Neural cell (in vitro differentiated cells): Measurements from ENCODE around the gene ATE1.

Source experiments
- EP300 ChIP-seq: fragments of 450-650 bp; conservative IDR thresholded peaks from 2 replicates; pipeline ENCODE4 v1.6.1; 2014; ENCODE audit warnings: antibody characterized with exemption, mild to moderate bottlenecking, moderate library complexity; ENCODE audit not compliant: poor library complexity, severe bottlenecking
- EZH2 ChIP-seq: fragments of 200-600, 300-800 bp; shearing (Covaris generic), sonication (generic); IDR thresholded peaks from 2 replicates; pipeline ENCODE4 v1.6.1; 2014; ENCODE audit warnings: antibody characterized with exemption, low read length, borderline replicate concordance, mild to moderate bottlenecking; ENCODE audit not compliant: insufficient read depth, poor library complexity, severe bottlenecking
- MXI1 ChIP-seq: fragments of 450-650 bp; conservative IDR thresholded peaks from 2 replicates; pipeline ENCODE4 v1.6.1; 2014; ENCODE audit warnings: antibody characterized with exemption, mild to moderate bottlenecking; ENCODE audit not compliant: poor library complexity, severe bottlenecking
- POLR2AphosphoS5 ChIP-seq: IDR thresholded peaks from 2 replicates; pipeline ENCODE4 v1.6.1; 2012
- TAF1 ChIP-seq: IDR thresholded peaks from 2 replicates; pipeline ENCODE4 v1.6.1; 2012; ENCODE audit warnings: low read depth
- TF ChIP-seq, protein P1 (sequence below): fragments of 450-650 bp; IDR thresholded peaks from 2 replicates; pipeline ENCODE4 v1.5.1; 2014; ENCODE audit warnings: antibody characterized with exemption, mild to moderate bottlenecking, moderate library complexity; ENCODE audit not compliant: poor library complexity, severe bottlenecking

DNA sequence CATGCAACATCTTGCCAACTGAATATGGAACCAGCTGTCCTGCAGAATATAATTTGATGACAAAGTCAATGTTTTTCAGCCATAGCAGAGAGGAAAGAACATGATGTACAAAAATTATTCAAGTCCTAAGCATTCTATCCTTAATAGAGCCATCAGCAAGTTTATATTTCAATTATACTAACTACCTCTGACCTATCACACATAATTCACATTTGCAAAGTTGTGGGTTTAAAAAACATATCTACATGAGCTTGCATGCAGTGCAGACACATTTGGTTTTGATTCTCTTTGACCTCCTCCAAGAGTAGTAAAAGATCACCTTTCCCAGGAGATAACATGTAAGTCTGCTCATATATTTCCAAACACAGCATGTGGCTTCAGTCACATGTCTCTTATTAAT, 203.5 kb downstream of the ATE1 start:
- TF ChIP-seq, protein P1, sequence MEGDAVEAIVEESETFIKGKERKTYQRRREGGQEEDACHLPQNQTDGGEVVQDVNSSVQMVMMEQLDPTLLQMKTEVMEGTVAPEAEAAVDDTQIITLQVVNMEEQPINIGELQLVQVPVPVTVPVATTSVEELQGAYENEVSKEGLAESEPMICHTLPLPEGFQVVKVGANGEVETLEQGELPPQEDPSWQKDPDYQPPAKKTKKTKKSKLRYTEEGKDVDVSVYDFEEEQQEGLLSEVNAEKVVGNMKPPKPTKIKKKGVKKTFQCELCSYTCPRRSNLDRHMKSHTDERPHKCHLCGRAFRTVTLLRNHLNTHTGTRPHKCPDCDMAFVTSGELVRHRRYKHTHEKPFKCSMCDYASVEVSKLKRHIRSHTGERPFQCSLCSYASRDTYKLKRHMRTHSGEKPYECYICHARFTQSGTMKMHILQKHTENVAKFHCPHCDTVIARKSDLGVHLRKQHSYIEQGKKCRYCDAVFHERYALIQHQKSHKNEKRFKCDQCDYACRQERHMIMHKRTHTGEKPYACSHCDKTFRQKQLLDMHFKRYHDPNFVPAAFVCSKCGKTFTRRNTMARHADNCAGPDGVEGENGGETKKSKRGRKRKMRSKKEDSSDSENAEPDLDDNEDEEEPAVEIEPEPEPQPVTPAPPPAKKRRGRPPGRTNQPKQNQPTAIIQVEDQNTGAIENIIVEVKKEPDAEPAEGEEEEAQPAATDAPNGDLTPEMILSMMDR, result no peak
- TF ChIP-seq EZH2, result no peak
- TF ChIP-seq MXI1, result no peak
- no peak for TF ChIP-seq TAF1
- TF ChIP-seq POLR2AphosphoS5, result no peak
- no peak for TF ChIP-seq EP300
